K562 (cell line): Measurements from ENCODE around the gene LEMD3. TPM values are rescaled to one million over a fixed set of nuclear protein-coding genes. Genes with fewer than 3 reads are reported as not detected.

ENCODE experiments used
- ATAC-seq: fragments of 200-7000 bp; cut with Tn5 transposase; 3 replicates; pipeline ENCODE4 v1.9.1; 2020; ENCODE audit warnings: moderate library complexity
- BruUV-seq: library from RNA; stranded (reverse); fragments of 400-500 nt; replicated peaks from 2 replicates; lab custom pipeline; 2021; lab: Mats Ljungman, UMichigan
- CTCF ChIA-PET: fragments of 300-600 bp; formaldehyde crosslinking; extraction: SDS; loops from one replicate; lab custom pipeline; 2021; ENCODE audit warnings: low intra/inter-chr PET ratio; lab: Yijun Ruan, JAX
- POLR2A ChIA-PET: fragments of 300-600, 350-650 bp; sonication (Branson Sonifier 250); formaldehyde crosslinking; extraction: SDS; loops from one replicate; lab custom pipeline; 2021; ENCODE audit warnings: antibody characterized with exemption, inconsistent platforms; lab: Yijun Ruan, JAX
- DNase-seq, 4 experiments: peaks; one replicate each; pipeline versions ENCODE4 v3.0.0 to v3.0.0-alpha.2; 2011 to 2018; ENCODE audit warnings: low spot score in 3 of 4, mixed read lengths in 3 of 4; ENCODE audit errors: extremely low read depth in 1 of 4
- FAIRE-seq: peaks from 2 replicates; lab custom pipeline; 2011; peaks lifted over from hg19 to GRCh38; lab: Jason Lieb, UNC
- H2AFZ ChIP-seq: 2 replicates; pipeline ENCODE4 v1.6.0; 2011; ENCODE audit warnings: low read depth, low read length, control low read depth, inconsistent platforms
- H3K27ac ChIP-seq: fragments of 200-600 bp; 3 replicates; pipeline ENCODE4 v1.8.0; 2011; ENCODE audit warnings: low read depth, mild to moderate bottlenecking, control low read depth, inconsistent platforms, low read length, moderate library complexity, mixed read lengths; ENCODE audit errors: extremely low read depth
- H3K27me3 ChIP-seq, 2 experiments: fragments of 300-600 bp in 1 of 2; 2 replicates in 1 of 2; 3 replicates in 1 of 2; pipeline versions ENCODE4 v1.6.0 to v1.8.0; 2011; ENCODE audit warnings: inconsistent platforms in 2 of 2, low read length in 2 of 2, mild to moderate bottlenecking in 1 of 2, mixed read lengths in 1 of 2, moderate library complexity in 1 of 2; ENCODE audit not compliant: control insufficient read depth in 2 of 2, insufficient read depth in 2 of 2
- H3K36me3 ChIP-seq: fragments of 300-600 bp; 3 replicates; pipeline ENCODE4 v1.8.0; 2011; ENCODE audit warnings: mild to moderate bottlenecking, low read length, inconsistent platforms; ENCODE audit not compliant: control insufficient read depth, insufficient read depth
- H3K4me1 ChIP-seq, 2 experiments: fragments of 200-600 bp in 1 of 2; replicated peaks in 1 of 2; 2 replicates in 1 of 2; 3 replicates in 1 of 2; pipeline versions ENCODE4 v1.5.1 to v1.8.0; 2011; ENCODE audit warnings: inconsistent platforms in 2 of 2, low read length in 2 of 2, mild to moderate bottlenecking in 1 of 2, mixed read lengths in 1 of 2, moderate library complexity in 1 of 2; ENCODE audit not compliant: control insufficient read depth in 2 of 2, insufficient read depth in 2 of 2
- H3K4me2 ChIP-seq: 2 replicates; pipeline ENCODE4 v1.6.1; 2011; ENCODE audit warnings: low read length, control low read depth, inconsistent platforms, mixed read lengths; ENCODE audit not compliant: insufficient read depth
- H3K4me3 ChIP-seq: fragments of 200-600 bp; sonication (generic), shearing (Covaris generic); 2 replicates; pipeline ENCODE4 v1.5.1; 2016; ENCODE audit warnings: control low read depth, inconsistent platforms
- H3K79me2 ChIP-seq: fragments of 200-600 bp; 3 replicates; pipeline ENCODE4 v1.8.0; 2011; ENCODE audit warnings: low read length, inconsistent platforms; ENCODE audit not compliant: control insufficient read depth, insufficient read depth
- H3K9ac ChIP-seq, 2 experiments: 2 replicates each; pipeline versions ENCODE4 v1.6.0 to v1.6.1; 2011; ENCODE audit warnings: low read depth in 2 of 2, low read length in 2 of 2, control low read depth in 1 of 2, inconsistent platforms in 1 of 2, mild to moderate bottlenecking in 1 of 2, mixed read lengths in 1 of 2; ENCODE audit not compliant: insufficient read depth in 1 of 2
- H3K9me1 ChIP-seq: one replicate; pipeline ENCODE4 v1.6.0; 2011; ENCODE audit warnings: inconsistent platforms, mild to moderate bottlenecking, low read length, moderate library complexity; ENCODE audit not compliant: control insufficient read depth, insufficient read depth
- H3K9me3 ChIP-seq: replicated peaks from 2 replicates; pipeline ENCODE4 v1.5.1; 2011; ENCODE audit warnings: low read depth, low read length, inconsistent platforms; ENCODE audit not compliant: control insufficient read depth, insufficient read depth
- H4K20me1 ChIP-seq: replicated peaks from 2 replicates; pipeline ENCODE4 v1.6.1; 2011; ENCODE audit warnings: low read length, inconsistent platforms, mixed read lengths; ENCODE audit not compliant: control insufficient read depth, insufficient read depth
- CHD4 ChIP-seq: fragments of 200-600 bp; sonication (generic); IDR thresholded peaks from 3 replicates; pipeline ENCODE4 v1.6.1; 2012; ENCODE audit warnings: low read depth, mild to moderate bottlenecking, mixed read lengths, low read length, inconsistent platforms; ENCODE audit not compliant: insufficient read depth, insufficient replicate concordance, poor library complexity, severe bottlenecking
- HDAC2 ChIP-seq: fragments of 450-650 bp; IDR thresholded peaks from 2 replicates; pipeline ENCODE4 v1.6.1; 2016; ENCODE audit warnings: mild to moderate bottlenecking
- HOXB6 ChIP-seq: fragments of 250-450 bp; sonication (Bioruptor Pico); IDR thresholded peaks from 2 replicates; pipeline ENCODE4 v1.5.1; 2022; ENCODE audit warnings: mild to moderate bottlenecking, borderline replicate concordance
- KAT7 ChIP-seq: sonication (generic); formaldehyde crosslinking; IDR thresholded peaks from 2 replicates; pipeline ENCODE4 v1.8.0; 2022; ENCODE audit warnings: missing genetic modification reagents, mild to moderate bottlenecking, borderline replicate concordance
- LCOR ChIP-seq: sonication (generic); formaldehyde crosslinking; IDR thresholded peaks from 2 replicates; pipeline ENCODE4 v1.8.0; 2022; ENCODE audit warnings: mild to moderate bottlenecking, missing genetic modification reagents
- NCOA2 ChIP-seq, 2 experiments: fragments of 450-650 bp; IDR thresholded peaks; 2 replicates each; pipeline ENCODE4 v1.6.1; 2018; ENCODE audit warnings: mild to moderate bottlenecking in 2 of 2, moderate library complexity in 1 of 2; ENCODE audit not compliant: partially characterized antibody in 2 of 2
- U2AF2 ChIP-seq: fragments of 200-400 bp; formaldehyde crosslinking; optimal IDR thresholded peaks from 2 replicates; pipeline ENCODE3; 2017; ENCODE audit warnings: low read depth, mild to moderate bottlenecking, low read length
- ZNF121 ChIP-seq: sonication (generic); formaldehyde crosslinking; conservative IDR thresholded peaks from 2 replicates; pipeline ENCODE4 v1.8.0; 2022; ENCODE audit warnings: missing genetic modification reagents
- ZNF134 ChIP-seq: fragments of 250-450 bp; sonication (Bioruptor Pico); conservative IDR thresholded peaks from 2 replicates; pipeline ENCODE4 v1.4.0; 2020
- ZNF140 ChIP-seq: fragments of 250-450 bp; sonication (Bioruptor Pico); IDR thresholded peaks from 2 replicates; pipeline ENCODE4 v1.8.0; 2021; ENCODE audit warnings: moderate library complexity, mild to moderate bottlenecking, inconsistent platforms
- ZNF253 ChIP-seq: fragments of 250-450 bp; sonication (Bioruptor Pico); conservative IDR thresholded peaks from 2 replicates; pipeline ENCODE4 v1.6.1; 2021; ENCODE audit warnings: mild to moderate bottlenecking
- ZNF561 ChIP-seq: fragments of 450-650 bp; formaldehyde crosslinking; conservative IDR thresholded peaks from 2 replicates; pipeline ENCODE4 v1.4.0; 2020; ENCODE audit warnings: mild to moderate bottlenecking, moderate library complexity
- WGBS: fragments of 100-300 bp; shearing (Covaris generic); methylation state at CpG from one replicate; pipeline ENCODE4 v1.1.6; 2016; ENCODE audit warnings: low coverage, mixed read lengths; ENCODE audit not compliant: insufficient coverage; ENCODE audit errors: missing lambda C conversion rate; 5-methylcytosine and 5-hydroxymethylcytosine counted together
- in situ Hi-C: fragments of 300-500 bp; cut with MboI; formaldehyde crosslinking; loops from 4 replicates; pipeline ENCODE4 v1.15.0; 2018; ENCODE audit warnings: inconsistent platforms, mixed read lengths
- intact Hi-C: fragments of 100-400 bp; cut with micrococcal nuclease; formaldehyde crosslinking; loops from 2 replicates; pipeline ENCODE4 v1.14.2; 2022
- polyA plus RNA-seq, 8 experiments: library from polyadenylated mRNA; depleted of rRNA in 4 of 8; stranded (reverse) in 5 of 8; unstranded in 3 of 8; fragments of >200 nt; fragmentation: Nextera tagmentation in 2 of 8; fragmentation: Illumina TruSeq in 1 of 8; extraction: Ambion mirVana in 2 of 8; extraction: Trizol in 1 of 8; gene quantifications; 2 replicates each; pipeline versions ENCODE4 v1.2.1 to v1.2.3, GENCODE V29; 2011 to 2014; ENCODE audit warnings: inconsistent platforms in 1 of 8, missing spikeins in 1 of 8
- total RNA-seq, 7 experiments: library from RNA; depleted of rRNA in 6 of 7; stranded (reverse); fragments of >200 nt in 6 of 7; fragmentation: Illumina TruSeq in 2 of 7; extraction: Trizol in 2 of 7; gene quantifications; 2 replicates each; pipeline versions ENCODE4 v1.2.1 to v1.2.3, GENCODE V29; 2011 to 2021; ENCODE audit warnings: low replicate concordance in 1 of 7
- TF ChIP-seq, protein P1 (sequence below): fragments of 450-650 bp; formaldehyde crosslinking; IDR thresholded peaks from 2 replicates; pipeline ENCODE4 v1.4.0; 2020; ENCODE audit warnings: mild to moderate bottlenecking, moderate library complexity
- TF ChIP-seq, protein P2 (sequence below): IDR thresholded peaks from 2 replicates; pipeline ENCODE4 v1.6.1; 2011; ENCODE audit warnings: borderline replicate concordance, low read depth, mild to moderate bottlenecking, moderate library complexity, low read length; ENCODE audit not compliant: insufficient read depth, poor library complexity, severe bottlenecking

LEMD3 gene
- total and polyA plus RNA-seq, 9 of the 15 experiments (the other 6 are each of a cell fraction or from before 2014, with no cell fraction given) = 6.8 to 37.4 (median 17.2) TPM

DNA sequence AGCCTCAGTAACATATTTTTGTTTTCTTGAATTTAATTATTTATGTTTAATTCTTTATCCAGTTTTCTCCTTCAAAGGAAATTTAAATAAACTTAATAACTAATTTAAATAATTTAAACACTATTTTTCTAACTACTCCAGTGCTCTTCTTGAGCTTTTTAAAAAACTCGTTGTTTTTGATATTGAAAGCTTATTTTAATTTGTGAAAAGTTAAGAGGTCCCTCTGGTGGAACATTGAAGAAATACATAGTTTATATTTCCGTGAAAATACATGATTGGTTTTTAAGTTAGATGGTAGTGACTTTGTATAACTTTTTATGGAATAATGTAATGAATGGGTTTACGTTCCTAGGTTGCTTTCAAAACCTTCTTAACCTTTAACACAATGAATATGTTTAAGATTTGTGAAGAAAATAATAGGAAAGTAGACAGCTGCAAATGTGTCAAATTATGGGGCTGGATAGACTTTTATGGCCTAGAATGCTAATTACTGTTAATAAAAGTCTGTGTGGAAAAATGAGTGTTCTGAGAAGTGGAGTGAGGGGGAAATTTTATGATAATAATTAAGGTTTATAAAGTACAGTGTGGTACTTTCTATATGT is 63.2 kb downstream of the LEMD3 start (continued):
- TF ChIP-seq, protein P1, sequence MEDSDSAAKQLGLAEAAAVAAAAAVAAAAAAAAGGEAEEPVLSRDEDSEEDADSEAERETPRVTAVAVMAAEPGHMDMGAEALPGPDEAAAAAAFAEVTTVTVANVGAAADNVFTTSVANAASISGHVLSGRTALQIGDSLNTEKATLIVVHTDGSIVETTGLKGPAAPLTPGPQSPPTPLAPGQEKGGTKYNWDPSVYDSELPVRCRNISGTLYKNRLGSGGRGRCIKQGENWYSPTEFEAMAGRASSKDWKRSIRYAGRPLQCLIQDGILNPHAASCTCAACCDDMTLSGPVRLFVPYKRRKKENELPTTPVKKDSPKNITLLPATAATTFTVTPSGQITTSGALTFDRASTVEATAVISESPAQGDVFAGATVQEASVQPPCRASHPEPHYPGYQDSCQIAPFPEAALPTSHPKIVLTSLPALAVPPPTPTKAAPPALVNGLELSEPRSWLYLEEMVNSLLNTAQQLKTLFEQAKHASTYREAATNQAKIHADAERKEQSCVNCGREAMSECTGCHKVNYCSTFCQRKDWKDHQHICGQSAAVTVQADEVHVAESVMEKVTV = 0 out of 2 replicates have a peak, but pooled peaks have one; percentile 25

DNA sequence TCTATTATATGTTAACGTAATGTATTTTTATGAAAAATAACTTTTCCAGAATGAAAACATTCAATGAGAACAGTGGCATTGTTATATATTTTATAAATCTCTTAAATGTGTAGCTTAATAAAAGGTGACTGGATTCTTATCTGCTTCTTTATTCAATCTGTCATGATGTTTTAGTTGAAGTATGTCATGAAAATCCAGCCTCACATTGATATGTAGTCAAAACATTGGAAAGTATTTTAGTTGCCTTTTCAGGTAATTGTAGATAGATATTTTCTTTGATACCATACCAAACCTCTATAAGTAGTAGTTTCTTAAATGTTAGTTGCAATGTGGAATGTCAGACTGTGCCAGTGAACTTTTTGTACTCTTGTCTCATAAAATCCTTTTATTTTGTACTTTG is 67.8 kb downstream of the LEMD3 start:
- Histone ChIP-seq H3K9me1 (no peaks in the 10 kb centered on the region), H3K4me3 (no peak overlapping the region), H3K9me3 (no peaks in the 10 kb centered on the region), H4K20me1 (no peaks in the 10 kb centered on the region), H3K36me3 (peaks cover 16% of the 10 kb centered on the region; the same call in 1 of the 3 replicates), H3K79me2 (0 out of 3 replicates have a peak, but pooled peaks cover 4% of the 10 kb centered on the region), H3K27ac (no peak overlapping the region), H3K4me2 (no peak overlapping the region), H3K4me1 (no peaks in the 10 kb centered on the region), H2AFZ (no peak overlapping the region), H3K27me3 (no peaks in the 10 kb centered on the region), H3K9ac (no peak overlapping the region)
- WGBS = 83% methylated on average over 1 of the region's 1 CpG
- TF ChIP-seq ZNF253 (CRISPR knock-in tag) (no peak), CHD4 (no peak), HOXB6 (no peak), KAT7 (no peak), ZNF561 (CRISPR knock-in tag) (no peak), HDAC2 (no peak), LCOR (CRISPR knock-in tag) (no peak), ZNF121 (CRISPR knock-in tag) (no peak), ZNF140 (no peak), ZNF134 (CRISPR knock-in tag) (no peak), NCOA2 (IDR thresholded peaks at IDR 0.05; ENCODE audit: partially characterized antibody in 2 of 2) (no peak), U2AF2 (no peak)
- TF ChIP-seq, protein P2, sequence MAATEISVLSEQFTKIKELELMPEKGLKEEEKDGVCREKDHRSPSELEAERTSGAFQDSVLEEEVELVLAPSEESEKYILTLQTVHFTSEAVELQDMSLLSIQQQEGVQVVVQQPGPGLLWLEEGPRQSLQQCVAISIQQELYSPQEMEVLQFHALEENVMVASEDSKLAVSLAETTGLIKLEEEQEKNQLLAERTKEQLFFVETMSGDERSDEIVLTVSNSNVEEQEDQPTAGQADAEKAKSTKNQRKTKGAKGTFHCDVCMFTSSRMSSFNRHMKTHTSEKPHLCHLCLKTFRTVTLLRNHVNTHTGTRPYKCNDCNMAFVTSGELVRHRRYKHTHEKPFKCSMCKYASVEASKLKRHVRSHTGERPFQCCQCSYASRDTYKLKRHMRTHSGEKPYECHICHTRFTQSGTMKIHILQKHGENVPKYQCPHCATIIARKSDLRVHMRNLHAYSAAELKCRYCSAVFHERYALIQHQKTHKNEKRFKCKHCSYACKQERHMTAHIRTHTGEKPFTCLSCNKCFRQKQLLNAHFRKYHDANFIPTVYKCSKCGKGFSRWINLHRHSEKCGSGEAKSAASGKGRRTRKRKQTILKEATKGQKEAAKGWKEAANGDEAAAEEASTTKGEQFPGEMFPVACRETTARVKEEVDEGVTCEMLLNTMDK = no peak
- CTCF ChIA-PET = no interaction called here
- no peak for FAIRE-seq
- intact Hi-C loops (loop anchor here (10.0 kb wide), 1 partner anchor 112 kb away; the partner anchor contains the start of gene WIF1), in situ Hi-C loops (no loop called here)
- ATAC-seq = no peak
- BruUV-seq = no TSS peak
- POLR2A ChIA-PET = interaction anchor here (0.9 kb wide), 1 partner anchor 448 kb away, joined by 3 read pairs; no protein-coding TSS in a partner anchor
- DNase-seq = no peak
